IMR-90 (cell line): ENCODE data around the gene HIVEP3. TPM values are rescaled to one million over a fixed set of nuclear protein-coding genes. Genes with fewer than 3 reads are reported as not detected.

Experiments
- CTCF ChIP-seq: conservative IDR thresholded peaks from 2 replicates; pipeline ENCODE4 v1.5.1; 2012; ENCODE audit warnings: mild to moderate bottlenecking, low read depth, low read length, improper control_type of control experiment
- polyA plus RNA-seq, 3 experiments: library from polyadenylated mRNA; depleted of rRNA; stranded (reverse); fragments of >200 nt; gene quantifications; 2 replicates each; pipeline ENCODE4 v1.2.3, GENCODE V29; 2012; ENCODE audit warnings: low replicate concordance in 1 of 3
- total RNA-seq: library from RNA; depleted of rRNA; stranded (reverse); fragments of >200 nt; gene quantifications from 2 replicates; pipeline ENCODE4 v1.2.3, GENCODE V29; 2012

HIVEP3 gene
- total and polyA plus RNA-seq, 2 of the 4 experiments (the other 2 are of a cell fraction), result 1.4 to 4.0 TPM

GRCh38 chr1:41666981-41667631 lies 251.6 kb downstream of the HIVEP3 start (continued):
- TF ChIP-seq CTCF, result no peak
